ENCODE data around the gene CACNA2D4.

The CACNA2D4 gene

GRCh38 chr12:1924996-1925683, 6.7 kb upstream of the CACNA2D4 start:
- Histone ChIP-seq H3K27ac (ENCODE audit: low read length) (peak overlapping the region; percentile 29), H3K9me3 (ENCODE audit: control insufficient read depth in 1 of 2, low read length in 2 of 2) (no peaks in the 10 kb centered on the region), H3K4me1 (ENCODE audit: control insufficient read depth in 1 of 2, insufficient read depth in 2 of 2, low read length in 2 of 2) (peaks cover 0 to 18% of the 10 kb centered on the region in 2 donors), H3K27me3 (ENCODE audit: low read depth, low read length) (no peaks in the 10 kb centered on the region), H3K4me3 (ENCODE audit: low read depth in 1 of 2, low read length in 2 of 2) (no peak overlapping the region), H3K36me3 (ENCODE audit: control insufficient read depth in 1 of 2, insufficient read depth in 2 of 2, low read length in 2 of 2) (no peaks in the 10 kb centered on the region)

- H3K9me3 ChIP-seq (ENCODE audit: control insufficient read depth in 1 of 2, low read length in 2 of 2) = no peaks in the 10 kb centered on the region
- no peaks in the 10 kb centered on the region for H3K36me3 ChIP-seq (ENCODE audit: control insufficient read depth in 1 of 2, insufficient read depth in 2 of 2, low read length in 2 of 2)
- H3K4me1 ChIP-seq (ENCODE audit: control insufficient read depth in 1 of 2, insufficient read depth in 2 of 2, low read length in 2 of 2) = peaks cover 0 to 16% of the 10 kb centered on the region in 2 donors
- no peaks in the 10 kb centered on the region for H3K27me3 ChIP-seq (ENCODE audit: low read depth, low read length)
- no peak overlapping the region for H3K4me3 ChIP-seq (ENCODE audit: low read depth in 1 of 2, low read length in 2 of 2)
- no peak overlapping the region for H3K27ac ChIP-seq (ENCODE audit: low read length)
Observed at GRCh38 chr12:1922985-1923384, 4.5 kb upstream of the CACNA2D4 start.

GRCh38 chr12:1922075-1922709, 3.7 kb upstream of the CACNA2D4 start:
- no peak overlapping the region for H3K4me3 ChIP-seq (ENCODE audit: low read depth in 1 of 2, low read length in 2 of 2)
- peaks cover 0 to 13% of the 10 kb centered on the region in 2 donors for H3K4me1 ChIP-seq (ENCODE audit: control insufficient read depth in 1 of 2, insufficient read depth in 2 of 2, low read length in 2 of 2)
- H3K36me3 ChIP-seq (ENCODE audit: control insufficient read depth in 1 of 2, insufficient read depth in 2 of 2, low read length in 2 of 2) = no peaks in the 10 kb centered on the region
- no peaks in the 10 kb centered on the region for H3K27me3 ChIP-seq (ENCODE audit: low read depth, low read length)
- H3K9me3 ChIP-seq (ENCODE audit: control insufficient read depth in 1 of 2, low read length in 2 of 2) = no peaks in the 10 kb centered on the region
- no peak overlapping the region for H3K27ac ChIP-seq (ENCODE audit: low read length)

- Histone ChIP-seq H3K27ac (ENCODE audit: low read length) (no peak overlapping the region), H3K36me3 (ENCODE audit: control insufficient read depth in 1 of 2, insufficient read depth in 2 of 2, low read length in 2 of 2) (no peaks in the 10 kb centered on the region), H3K4me1 (ENCODE audit: control insufficient read depth in 1 of 2, insufficient read depth in 2 of 2, low read length in 2 of 2) (peaks cover 0 to 19% of the 10 kb centered on the region in 2 donors), H3K9me3 (ENCODE audit: control insufficient read depth in 1 of 2, low read length in 2 of 2) (no peaks in the 10 kb centered on the region), H3K4me3 (ENCODE audit: low read depth in 1 of 2, low read length in 2 of 2) (no peak overlapping the region), H3K27me3 (ENCODE audit: low read depth, low read length) (no peaks in the 10 kb centered on the region)
Observed at GRCh38 chr12:1920971-1921370, 2.5 kb upstream of the CACNA2D4 start.

GRCh38 chr12:1920436-1920835, 2.0 kb upstream of the CACNA2D4 start:
- H3K4me3 ChIP-seq (ENCODE audit: low read depth in 1 of 2, low read length in 2 of 2) = no peak overlapping the region
- no peaks in the 10 kb centered on the region for H3K36me3 ChIP-seq (ENCODE audit: control insufficient read depth in 1 of 2, insufficient read depth in 2 of 2, low read length in 2 of 2)
- H3K9me3 ChIP-seq (ENCODE audit: control insufficient read depth in 1 of 2, low read length in 2 of 2) = no peaks in the 10 kb centered on the region
- H3K4me1 ChIP-seq (ENCODE audit: control insufficient read depth in 1 of 2, insufficient read depth in 2 of 2, low read length in 2 of 2) = peaks cover 0 to 15% of the 10 kb centered on the region in 2 donors
- no peaks in the 10 kb centered on the region for H3K27me3 ChIP-seq (ENCODE audit: low read depth, low read length)
- H3K27ac ChIP-seq (ENCODE audit: low read length) = no peak overlapping the region

- no peak overlapping the region for H3K4me3 ChIP-seq (ENCODE audit: low read depth in 1 of 2, low read length in 2 of 2)
- no peaks in the 10 kb centered on the region for H3K36me3 ChIP-seq (ENCODE audit: control insufficient read depth in 1 of 2, insufficient read depth in 2 of 2, low read length in 2 of 2)
- no peak overlapping the region for H3K27ac ChIP-seq (ENCODE audit: low read length)
- H3K4me1 ChIP-seq (ENCODE audit: control insufficient read depth in 1 of 2, insufficient read depth in 2 of 2, low read length in 2 of 2) = peaks cover 0 to 9% of the 10 kb centered on the region in 2 donors
- no peaks in the 10 kb centered on the region for H3K9me3 ChIP-seq (ENCODE audit: control insufficient read depth in 1 of 2, low read length in 2 of 2)
- H3K27me3 ChIP-seq (ENCODE audit: low read depth, low read length) = no peaks in the 10 kb centered on the region
Observed at GRCh38 chr12:1919763-1920162, 1.3 kb upstream of the CACNA2D4 start.

GRCh38 chr12:1919284-1919683, 832 bp upstream of the CACNA2D4 start:
- H3K36me3 ChIP-seq (ENCODE audit: control insufficient read depth in 1 of 2, insufficient read depth in 2 of 2, low read length in 2 of 2) = no peaks in the 10 kb centered on the region
- H3K4me1 ChIP-seq (ENCODE audit: control insufficient read depth in 1 of 2, insufficient read depth in 2 of 2, low read length in 2 of 2) = peaks cover 0 to 9% of the 10 kb centered on the region in 2 donors
- no peaks in the 10 kb centered on the region for H3K27me3 ChIP-seq (ENCODE audit: low read depth, low read length)
- no peak overlapping the region for H3K27ac ChIP-seq (ENCODE audit: low read length)
- H3K4me3 ChIP-seq (ENCODE audit: low read depth in 1 of 2, low read length in 2 of 2) = peak overlapping the region in 1 of 2 donors; percentile 27
- no peaks in the 10 kb centered on the region for H3K9me3 ChIP-seq (ENCODE audit: control insufficient read depth in 1 of 2, low read length in 2 of 2)

GRCh38 chr12:1918884-1919236, 408 bp upstream of the CACNA2D4 start:
- peak overlapping the region; percentile 43 for H3K27ac ChIP-seq (ENCODE audit: low read length)
- peak overlapping the region; percentile 27 to 36 for H3K4me3 ChIP-seq (ENCODE audit: low read depth in 1 of 2, low read length in 2 of 2)
- H3K9me3 ChIP-seq (ENCODE audit: control insufficient read depth in 1 of 2, low read length in 2 of 2) = no peaks in the 10 kb centered on the region

GRCh38 chr12:1917172-1918070, 1.0 kb downstream of the CACNA2D4 start:
- no peaks in the 10 kb centered on the region for H3K36me3 ChIP-seq (ENCODE audit: control insufficient read depth in 1 of 2, insufficient read depth in 2 of 2, low read length in 2 of 2)
- H3K4me1 ChIP-seq (ENCODE audit: control insufficient read depth in 1 of 2, insufficient read depth in 2 of 2, low read length in 2 of 2) = peaks cover 0 to 9% of the 10 kb centered on the region in 2 donors
- H3K4me3 ChIP-seq (ENCODE audit: low read depth in 1 of 2, low read length in 2 of 2) = peak overlapping the region; percentile 27 to 36
- H3K27ac ChIP-seq (ENCODE audit: low read length) = peak overlapping the region; percentile 43
- no peaks in the 10 kb centered on the region for H3K9me3 ChIP-seq (ENCODE audit: control insufficient read depth in 1 of 2, low read length in 2 of 2)
- H3K27me3 ChIP-seq (ENCODE audit: low read depth, low read length) = no peaks in the 10 kb centered on the region

More at GRCh38 chr12:1918884-1919236, 408 bp upstream of the CACNA2D4 start:
- Histone ChIP-seq H3K4me1 (ENCODE audit: control insufficient read depth in 1 of 2, insufficient read depth in 2 of 2, low read length in 2 of 2) (peaks cover 0 to 9% of the 10 kb centered on the region in 2 donors), H3K36me3 (ENCODE audit: control insufficient read depth in 1 of 2, insufficient read depth in 2 of 2, low read length in 2 of 2) (no peaks in the 10 kb centered on the region), H3K27me3 (ENCODE audit: low read depth, low read length) (no peaks in the 10 kb centered on the region)

- H3K27me3 ChIP-seq (ENCODE audit: low read depth, low read length) = no peaks in the 10 kb centered on the region
- H3K4me1 ChIP-seq (ENCODE audit: control insufficient read depth in 1 of 2, insufficient read depth in 2 of 2, low read length in 2 of 2) = peaks cover 0 to 9% of the 10 kb centered on the region in 2 donors
- H3K4me3 ChIP-seq (ENCODE audit: low read depth in 1 of 2, low read length in 2 of 2) = no peak overlapping the region
- no peak overlapping the region for H3K27ac ChIP-seq (ENCODE audit: low read length)
- H3K36me3 ChIP-seq (ENCODE audit: control insufficient read depth in 1 of 2, insufficient read depth in 2 of 2, low read length in 2 of 2) = no peaks in the 10 kb centered on the region
- H3K9me3 ChIP-seq (ENCODE audit: control insufficient read depth in 1 of 2, low read length in 2 of 2) = no peaks in the 10 kb centered on the region
Observed at GRCh38 chr12:1916371-1917171, 1.9 kb downstream of the CACNA2D4 start.
